BE2C (cell line): ENCODE data around the gene MRPL10.

Experiments
- DNase-seq: peaks from one replicate; pipeline ENCODE4 v3.0.0-alpha.2; 2020
- H3K27me3 ChIP-seq: fragments of 250-450 bp; sonication (Bioruptor Pico); 2 replicates; pipeline ENCODE4 v1.5.1; 2020; ENCODE audit warnings: mild to moderate bottlenecking
- H3K36me3 ChIP-seq: fragments of 250-450 bp; sonication (Bioruptor Pico); 2 replicates; pipeline ENCODE4 v1.5.1; 2020; ENCODE audit warnings: mild to moderate bottlenecking
- H3K4me1 ChIP-seq: fragments of 250-450 bp; sonication (Bioruptor Pico); 2 replicates; pipeline ENCODE4 v1.5.1; 2020
- H3K4me3 ChIP-seq: 2 replicates; pipeline ENCODE4 v1.5.1; 2011; ENCODE audit warnings: low read depth, low read length
- H3K9me3 ChIP-seq: fragments of 250-450 bp; sonication (Bioruptor Pico); 2 replicates; pipeline ENCODE4 v1.5.1; 2020
- CTCF ChIP-seq: IDR thresholded peaks from 2 replicates; pipeline ENCODE4 v1.5.1; 2012; ENCODE audit warnings: mild to moderate bottlenecking, low read depth, low read length

The MRPL10 gene

GRCh38 chr17:47852113-47852949 lies 21.0 kb upstream of the MRPL10 start:
- Histone ChIP-seq H3K9me3 (no peaks in the 10 kb centered on the region), H3K4me1 (no peaks in the 10 kb centered on the region), H3K36me3 (no peaks in the 10 kb centered on the region), H3K4me3 (no peak overlapping the region), H3K27me3 (peaks cover 99% of the 10 kb centered on the region)
- DNase-seq, result no peak
- TF ChIP-seq CTCF, result no peak

- Histone ChIP-seq H3K9me3 (no peaks in the 10 kb centered on the region), H3K4me1 (no peaks in the 10 kb centered on the region), H3K36me3 (no peaks in the 10 kb centered on the region), H3K4me3 (no peak overlapping the region), H3K27me3 (peaks cover 99% of the 10 kb centered on the region)
- no peak for DNase-seq
- TF ChIP-seq CTCF, result no peak
These were observed 20.4 kb upstream of the MRPL10 start for GRCh38 chr17:47851764-47852112.

- Histone ChIP-seq H3K4me3 (no peak within 1 kb of the TSS), H3K27me3 (peaks cover 99% of the 10 kb centered on the region), H3K4me1 (no peaks in the 10 kb centered on the region), H3K36me3 (no peaks in the 10 kb centered on the region), H3K9me3 (no peaks in the 10 kb centered on the region)
- no peak for TF ChIP-seq CTCF
- peak; percentile 72 for DNase-seq
These were observed 19.6 kb upstream of the MRPL10 start, which contains the start of gene SP6 for GRCh38 chr17:47850692-47851573. Gene SP6, minus strand, starts transcription at chr17:47851163. Its CDS starts 2,734 bp downstream, at chr17:47848429.

GRCh38 chr17:47850373-47850691 lies 19.0 kb upstream of the MRPL10 start:
- H3K4me1 ChIP-seq, result no peaks in the 10 kb centered on the region
- H3K27me3 ChIP-seq, result peaks cover 99% of the 10 kb centered on the region
- no peak overlapping the region for H3K4me3 ChIP-seq
- no peaks in the 10 kb centered on the region for H3K36me3 ChIP-seq
- no peaks in the 10 kb centered on the region for H3K9me3 ChIP-seq
- DNase-seq, result no peak
- no peak for TF ChIP-seq CTCF

- DNase-seq, result no peak
- Histone ChIP-seq H3K4me3 (no peak overlapping the region), H3K9me3 (no peaks in the 10 kb centered on the region), H3K4me1 (peaks cover 3% of the 10 kb centered on the region; the same call in 1 of the 2 replicates), H3K36me3 (no peaks in the 10 kb centered on the region), H3K27me3 (peaks cover 88% of the 10 kb centered on the region)
- TF ChIP-seq CTCF, result no peak
These were observed 16.8 kb upstream of the MRPL10 start for GRCh38 chr17:47848198-47848513.
